K562 (cell line): Measurements from ENCODE around the gene CWF19L1. TPM values are rescaled to one million over a fixed set of nuclear protein-coding genes. Genes with fewer than 3 reads are reported as not detected.

Experiments
- CBX1 ChIP-seq: sonication (generic); IDR thresholded peaks from 2 replicates; pipeline ENCODE4 v1.6.1; 2016; ENCODE audit warnings: antibody characterized with exemption, low read depth, mild to moderate bottlenecking
- CBX2 ChIP-seq: fragments of 200-600 bp; sonication (generic); IDR thresholded peaks from one replicate; pipeline ENCODE4 v1.6.1; 2012; ENCODE audit warnings: mild to moderate bottlenecking, low read length, inconsistent platforms; ENCODE audit not compliant: insufficient read depth, poor library complexity, severe bottlenecking
- CREB3 ChIP-seq: fragments of 450-650 bp; conservative IDR thresholded peaks from 2 replicates; pipeline ENCODE4 v1.6.1; 2016; ENCODE audit warnings: missing genetic modification characterization, low read depth, mild to moderate bottlenecking, missing compliant biosample characterization, moderate library complexity
- FOXJ2 ChIP-seq: fragments of 200-800 bp; sonication (Bioruptor generic); IDR thresholded peaks from 2 replicates; pipeline ENCODE4 v1.6.1; 2016; ENCODE audit warnings: missing genetic modification characterization, missing compliant biosample characterization
- HNRNPUL1 ChIP-seq: fragments of 200-400 bp; formaldehyde crosslinking; IDR thresholded peaks from 2 replicates; pipeline ENCODE4 v1.6.1; 2017; ENCODE audit warnings: low read length
- MAX ChIP-seq: sonication (generic); formaldehyde crosslinking; IDR thresholded peaks from 2 replicates; pipeline ENCODE4 v1.9.0; 2022; ENCODE audit warnings: mild to moderate bottlenecking, missing genetic modification reagents
- MEF2A ChIP-seq: IDR thresholded peaks from 2 replicates; pipeline ENCODE4 v1.6.1; 2011; ENCODE audit warnings: low read depth, mild to moderate bottlenecking, low read length, moderate library complexity; ENCODE audit not compliant: control insufficient read depth
- MNT ChIP-seq, 2 experiments: fragments of 450-650 bp; conservative IDR thresholded peaks; 2 replicates each; pipeline ENCODE4 v1.6.1; 2017; ENCODE audit warnings: mild to moderate bottlenecking in 2 of 2, moderate library complexity in 2 of 2
- NR2C2 ChIP-seq, 2 experiments: fragments of 200-800 bp in 1 of 2; sonication (Bioruptor generic) in 1 of 2; sonication (generic) in 1 of 2; formaldehyde crosslinking in 1 of 2; IDR thresholded peaks; 2 replicates each; pipeline versions ENCODE4 v1.6.1 to v1.8.0; 2016 to 2022; ENCODE audit warnings: mild to moderate bottlenecking in 1 of 2, missing compliant biosample characterization in 1 of 2, missing genetic modification characterization in 1 of 2, missing genetic modification reagents in 1 of 2
- PML ChIP-seq: IDR thresholded peaks from 2 replicates; pipeline ENCODE4 v1.6.1; 2012; ENCODE audit warnings: low read length, inconsistent platforms
- RBFOX2 ChIP-seq: fragments of 200-400 bp; formaldehyde crosslinking; IDR thresholded peaks from 2 replicates; pipeline ENCODE4 v1.6.1; 2017; ENCODE audit warnings: low read depth, mild to moderate bottlenecking, low read length, moderate library complexity
- RFX1 ChIP-seq: fragments of 450-650 bp; IDR thresholded peaks from 2 replicates; pipeline ENCODE4 v1.6.1; 2016; ENCODE audit warnings: mild to moderate bottlenecking, moderate library complexity
- SAFB2 ChIP-seq: fragments of 200-400 bp; formaldehyde crosslinking; IDR thresholded peaks from 2 replicates; pipeline ENCODE4 v1.6.1; 2018; ENCODE audit warnings: borderline replicate concordance, low read length, low read depth, moderate library complexity; ENCODE audit not compliant: severe bottlenecking
- TAF15 ChIP-seq: fragments of 200-400 bp; formaldehyde crosslinking; IDR thresholded peaks from 2 replicates; pipeline ENCODE4 v1.6.1; 2017; ENCODE audit warnings: mild to moderate bottlenecking, low read depth, low read length, moderate library complexity
- ZBTB9 ChIP-seq: fragments of 450-650 bp; formaldehyde crosslinking; IDR thresholded peaks from 2 replicates; pipeline ENCODE4 v1.4.0; 2020; ENCODE audit warnings: mild to moderate bottlenecking, moderate library complexity
- ZC3H8 ChIP-seq: fragments of 450-650 bp; IDR thresholded peaks from 2 replicates; pipeline ENCODE4 v1.6.1; 2017
- ZMIZ1 ChIP-seq, 2 experiments: fragments of 150-350 bp in 1 of 2; IDR thresholded peaks; 2 replicates each; pipeline ENCODE4 v1.6.1; 2012 to 2016; ENCODE audit warnings: low read depth in 2 of 2, low read length in 2 of 2, mild to moderate bottlenecking in 1 of 2, moderate library complexity in 1 of 2
- ZNF354B ChIP-seq: fragments of 250-450 bp; sonication (Bioruptor Pico); IDR thresholded peaks from 2 replicates; pipeline ENCODE4 v1.4.0; 2020
- polyA plus RNA-seq, 8 experiments: library from polyadenylated mRNA; depleted of rRNA in 4 of 8; stranded (reverse) in 5 of 8; unstranded in 3 of 8; fragments of >200 nt; fragmentation: Nextera tagmentation in 2 of 8; fragmentation: Illumina TruSeq in 1 of 8; extraction: Ambion mirVana in 2 of 8; extraction: Trizol in 1 of 8; gene quantifications; 2 replicates each; pipeline versions ENCODE4 v1.2.1 to v1.2.3, GENCODE V29; 2011 to 2014; ENCODE audit warnings: inconsistent platforms in 1 of 8, missing spikeins in 1 of 8
- total RNA-seq, 7 experiments: library from RNA; depleted of rRNA in 6 of 7; stranded (reverse); fragments of >200 nt in 6 of 7; fragmentation: Illumina TruSeq in 2 of 7; extraction: Trizol in 2 of 7; gene quantifications; 2 replicates each; pipeline versions ENCODE4 v1.2.1 to v1.2.3, GENCODE V29; 2011 to 2021; ENCODE audit warnings: low replicate concordance in 1 of 7

Gene CWF19L1
- total and polyA plus RNA-seq, 9 of the 15 experiments (the other 6 are each of a cell fraction or from before 2014, with no cell fraction given) = 19.5 to 49.9 (median 30.9) TPM

- TF ChIP-seq MAX (CRISPR knock-in tag) = 0 out of 2 replicates have a peak, but pooled peaks have one; percentile 7
- peak; percentile 96 for TF ChIP-seq RBFOX2
- TF ChIP-seq ZMIZ1 (IDR thresholded peaks at IDR 0.05; ENCODE audit: low read depth in 2 of 2, low read length in 2 of 2) = no peak
- no peak for TF ChIP-seq SAFB2
- TF ChIP-seq MNT (conservative IDR thresholded peaks at IDR 0.05) = no peak; a peak in 2 of 4 replicates
- TF ChIP-seq TAF15 = no peak
- TF ChIP-seq ZBTB9 = no peak
- TF ChIP-seq CREB3 (tag) = no peak
- TF ChIP-seq HNRNPUL1 = no peak
- TF ChIP-seq PML = 0 out of 2 replicates have a peak, but pooled peaks have one; percentile 46
- no peak for TF ChIP-seq RFX1
- TF ChIP-seq CBX1 = 0 out of 2 replicates have a peak, but pooled peaks have one; percentile 39
- TF ChIP-seq ZNF354B = no peak
- TF ChIP-seq ZC3H8 = peak; percentile 32; the same call in 1 of the 2 replicates
- no peak for TF ChIP-seq CBX2
- TF ChIP-seq NR2C2 (CRISPR knock-in tag; IDR thresholded peaks at IDR 0.05) = no peak
- no peak for TF ChIP-seq NR2C2 (tag; IDR thresholded peaks at IDR 0.05)
- TF ChIP-seq FOXJ2 (tag) = no peak
- TF ChIP-seq MEF2A = no peak
Observed at GRCh38 chr10:100286051-100287033, 18.9 kb upstream of the CWF19L1 start, which contains the start of gene BLOC1S2 (continued).
